ENCODE measurements around the gene HS6ST3.

Gene HS6ST3

GRCh38 chr13:96308568-96308967, 218.7 kb downstream of the HS6ST3 start:
- no peak for DNase-seq (ENCODE audit: low spot score)

GRCh38 chr13:96314974-96315373, 225.1 kb downstream of the HS6ST3 start:
- no peak for DNase-seq (ENCODE audit: low spot score)

GRCh38 chr13:96338030-96338429, 248.1 kb downstream of the HS6ST3 start:
- DNase-seq (ENCODE audit: low spot score): no peak

DNA sequence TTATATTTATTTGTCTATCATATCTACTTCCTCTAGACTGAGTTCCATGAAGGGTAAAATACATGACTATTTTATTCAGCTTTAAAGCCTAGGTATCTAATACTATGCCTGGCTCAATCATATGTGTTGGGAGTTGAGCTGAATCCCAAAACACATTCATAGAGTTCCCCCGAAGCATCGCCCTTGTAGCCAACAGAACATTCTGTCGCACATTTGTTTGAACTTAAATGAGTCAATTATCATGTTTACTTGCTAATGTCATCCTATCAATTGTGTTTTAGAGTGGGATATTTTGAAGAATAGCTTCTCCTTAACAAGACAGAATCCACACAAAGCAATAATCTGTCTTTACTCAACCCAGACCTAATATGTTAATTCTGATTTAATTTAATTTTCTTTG, 252.4 kb downstream of the HS6ST3 start:
- DNase-seq (ENCODE audit: low spot score): no peak

DNA sequence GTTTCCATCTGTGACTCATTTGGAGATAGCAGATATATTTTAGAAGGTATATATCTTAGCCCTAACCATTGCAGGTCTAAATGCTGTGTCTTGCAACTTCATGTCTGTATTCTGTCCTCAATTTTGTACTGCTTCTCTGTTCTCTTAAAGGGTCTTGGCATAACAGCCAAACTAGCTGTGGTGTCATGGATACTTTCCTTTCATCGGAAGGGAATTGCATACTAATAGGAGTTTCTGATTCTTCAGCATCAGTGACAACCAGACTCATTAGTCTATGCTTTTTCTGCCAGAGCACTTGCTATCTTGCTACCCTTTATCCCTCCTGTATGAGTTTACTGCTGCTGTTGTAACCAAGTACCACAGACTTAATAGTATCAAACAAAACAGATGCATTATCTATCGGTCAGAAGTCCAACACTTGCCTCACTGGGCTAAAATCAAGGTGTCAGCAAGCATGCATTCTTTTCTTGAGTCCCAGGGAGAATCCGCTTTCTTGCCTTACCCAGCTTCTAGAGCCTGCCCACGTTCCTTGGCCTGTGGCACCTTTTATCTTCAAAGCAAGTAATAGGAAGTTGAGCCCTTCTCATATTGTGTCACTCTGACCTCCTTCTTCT, 253.1 kb downstream of the HS6ST3 start:
- no peak for DNase-seq (ENCODE audit: low spot score)

DNA sequence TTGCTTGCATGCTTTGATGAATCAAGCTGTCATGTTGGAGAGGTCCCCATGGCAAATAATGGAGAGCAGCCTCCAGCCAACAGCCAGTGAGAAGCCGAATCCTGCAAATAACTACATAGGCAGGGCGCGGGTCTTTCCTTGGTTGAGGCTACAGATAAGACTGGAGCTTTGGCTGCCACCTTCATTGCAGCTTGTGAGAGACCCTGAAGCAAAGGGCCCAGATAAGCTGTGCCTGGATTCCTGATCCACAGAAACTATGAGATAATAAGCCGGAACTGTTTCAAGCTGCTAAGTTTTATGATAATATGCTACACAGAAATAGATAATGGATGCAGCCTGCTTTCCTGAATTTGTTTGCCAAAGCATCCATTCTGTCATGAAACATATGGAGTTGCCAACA, 257.0 kb downstream of the HS6ST3 start:
- no peak for DNase-seq (ENCODE audit: low spot score)

- DNase-seq (ENCODE audit: low spot score): no peak
Observed at GRCh38 chr13:96373597-96373996, 283.7 kb downstream of the HS6ST3 start.

DNA sequence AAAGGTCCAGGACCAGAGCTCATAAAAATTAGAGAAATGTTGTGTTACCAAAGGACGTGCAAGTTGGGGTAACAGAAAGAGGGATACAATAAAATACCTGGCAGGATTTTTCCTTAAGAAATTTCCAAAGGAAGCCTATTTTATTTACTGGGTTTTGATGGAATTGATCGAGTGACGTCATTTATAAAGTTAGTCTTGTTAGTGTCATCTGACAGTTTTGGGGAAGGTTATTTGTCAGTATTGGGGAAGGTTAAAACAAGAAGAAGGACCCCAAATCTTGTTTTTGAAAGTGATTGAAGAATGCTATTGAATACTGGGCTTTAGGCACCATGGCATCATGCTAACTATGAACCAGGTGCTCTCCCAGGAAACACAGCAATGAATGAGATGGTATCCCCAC, 287.9 kb downstream of the HS6ST3 start:
- no peak for DNase-seq (ENCODE audit: low spot score)

- no peak for DNase-seq (ENCODE audit: low spot score)
Observed at GRCh38 chr13:96379967-96380366, 290.1 kb downstream of the HS6ST3 start.

DNA sequence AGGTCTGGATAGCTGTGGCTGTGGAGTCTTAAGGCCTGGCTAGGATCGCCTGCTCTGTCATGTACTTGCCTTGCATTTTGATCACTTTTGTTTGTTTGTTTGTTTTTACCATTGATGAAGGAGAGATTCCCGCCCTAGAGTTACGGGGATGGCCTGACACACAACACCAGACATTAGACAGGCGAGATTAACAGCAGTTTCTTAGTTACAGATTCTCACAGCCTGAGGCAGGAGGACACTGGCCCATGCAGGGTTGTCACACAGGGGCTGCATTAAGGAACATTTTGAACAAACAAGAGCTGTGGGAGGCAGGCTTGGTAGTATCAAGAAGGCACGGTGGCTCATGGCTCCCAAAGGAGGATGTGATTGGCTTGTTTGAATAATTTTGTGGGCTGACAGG, 291.8 kb downstream of the HS6ST3 start:
- no peak for DNase-seq (ENCODE audit: low spot score)

- no peak for DNase-seq (ENCODE audit: low spot score)
Observed at GRCh38 chr13:96388598-96388997, 298.7 kb downstream of the HS6ST3 start.

DNA sequence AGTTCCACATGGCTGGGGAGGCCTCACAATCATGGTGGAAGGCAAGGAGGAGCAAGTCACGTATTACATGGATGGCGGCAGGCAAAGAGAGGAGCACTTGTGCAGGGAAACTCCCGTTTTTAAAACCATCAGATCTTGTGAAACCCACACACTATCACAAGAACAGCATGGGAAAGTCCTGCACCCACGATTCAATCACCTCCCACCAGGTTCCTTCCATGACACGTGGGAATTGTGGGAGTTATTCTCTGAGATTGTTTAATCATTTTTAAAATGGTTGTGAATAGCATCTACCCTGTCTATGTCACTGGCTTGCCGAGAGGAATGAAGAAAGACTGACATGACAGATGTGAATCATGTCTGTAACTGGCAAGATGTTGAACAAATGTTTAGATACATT, 301.7 kb downstream of the HS6ST3 start:
- no peak for DNase-seq (ENCODE audit: low spot score)

GRCh38 chr13:96397807-96398206, 307.9 kb downstream of the HS6ST3 start:
- no peak for DNase-seq (ENCODE audit: low spot score)

- DNase-seq (ENCODE audit: low spot score): no peak
Observed at GRCh38 chr13:96398486-96398885, 308.6 kb downstream of the HS6ST3 start.

DNA sequence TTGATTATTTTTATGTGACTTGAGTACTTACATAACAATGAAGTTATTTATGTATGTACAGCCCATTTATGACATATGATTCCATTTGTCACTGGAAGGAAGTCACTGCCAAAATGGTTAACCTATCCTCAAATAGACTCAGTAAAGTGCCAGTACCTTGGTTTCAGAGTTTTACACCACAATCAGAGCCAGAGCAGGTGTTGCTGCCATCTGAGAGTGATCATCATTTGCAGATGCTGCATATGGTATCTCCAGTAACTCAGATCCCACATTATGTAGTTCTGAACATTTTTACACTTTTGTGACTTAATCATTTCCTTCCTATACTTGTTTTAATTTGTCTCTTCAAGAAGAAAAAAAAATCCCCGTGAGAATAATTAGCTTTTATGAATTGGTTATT, 313.3 kb downstream of the HS6ST3 start:
- no peak for DNase-seq (ENCODE audit: low spot score)

DNA sequence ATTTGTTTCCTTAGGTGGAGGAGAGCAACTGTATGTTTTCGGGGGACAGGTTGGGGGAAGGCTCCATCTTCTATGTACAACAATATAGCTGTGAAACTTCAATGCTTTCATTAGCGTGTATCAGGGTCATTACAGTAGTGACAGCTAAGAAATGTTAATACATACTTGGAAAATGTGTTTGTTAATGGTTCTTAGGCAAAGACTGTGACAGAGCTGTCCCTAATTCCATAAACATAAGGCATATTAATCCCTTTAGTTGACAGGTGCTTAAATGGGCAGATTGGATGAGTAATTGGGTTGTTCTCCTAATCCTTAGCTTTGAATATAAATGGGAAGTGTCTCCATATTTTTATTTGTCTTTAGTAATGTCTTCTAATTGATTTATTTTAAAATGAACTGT, 313.7 kb downstream of the HS6ST3 start:
- DNase-seq (ENCODE audit: low spot score): no peak

- DNase-seq (ENCODE audit: low spot score): no peak
Observed at GRCh38 chr13:96415831-96416385, 326.0 kb downstream of the HS6ST3 start.

DNA sequence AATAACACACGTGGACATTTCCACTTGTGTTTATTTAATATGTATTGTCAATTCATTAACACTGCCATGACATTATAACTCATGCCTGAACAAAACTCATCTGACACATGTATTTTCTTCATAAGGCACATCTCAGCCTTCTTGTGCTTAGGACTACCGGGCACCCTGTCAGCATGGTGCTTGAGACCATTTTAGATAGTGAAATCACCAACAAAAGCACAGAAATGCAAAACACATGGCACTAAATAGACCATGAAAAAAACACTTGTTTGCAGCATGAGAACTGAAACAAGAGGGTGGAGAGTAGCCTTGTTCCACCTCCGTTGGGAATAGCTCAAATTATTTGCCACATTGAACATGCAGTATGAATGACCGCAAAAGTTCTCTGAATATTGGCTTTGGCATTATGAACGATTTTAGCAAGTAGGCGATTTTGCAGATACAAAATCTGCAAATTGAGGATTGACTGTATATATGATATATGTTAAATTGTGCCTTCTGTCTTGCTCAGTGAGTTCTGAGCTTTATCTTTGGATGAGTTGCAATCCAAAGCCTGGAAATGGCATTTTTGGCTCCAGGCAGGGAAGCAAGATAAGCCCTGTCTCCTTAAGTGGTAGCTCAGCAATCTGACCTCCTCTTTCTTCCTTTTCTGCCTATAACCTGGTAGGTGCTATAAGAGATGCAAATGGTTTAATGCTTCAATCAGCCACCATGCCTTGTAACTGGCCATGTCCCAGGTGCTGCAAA, 328.2 kb downstream of the HS6ST3 start:
- DNase-seq (ENCODE audit: low spot score): no peak

DNA sequence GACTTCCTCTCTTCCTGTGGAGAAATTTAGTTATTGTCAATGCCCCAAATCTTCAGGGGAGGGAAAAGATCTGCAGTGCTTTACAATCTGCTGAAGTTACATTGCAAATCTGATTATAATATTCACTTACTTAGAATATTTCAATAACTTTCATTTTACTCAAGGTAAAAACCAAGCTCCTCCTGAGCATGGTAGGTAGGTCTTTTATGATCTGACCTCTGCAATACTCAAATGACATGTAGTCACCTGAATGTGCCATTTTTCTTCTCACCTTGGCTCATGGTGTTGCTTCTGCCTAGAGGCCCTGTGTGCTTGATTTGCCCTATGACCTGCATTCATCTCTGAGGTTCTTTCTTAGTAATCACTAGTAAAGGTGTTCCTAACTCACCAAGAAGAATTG, 331.4 kb downstream of the HS6ST3 start:
- no peak for DNase-seq (ENCODE audit: low spot score)

DNA sequence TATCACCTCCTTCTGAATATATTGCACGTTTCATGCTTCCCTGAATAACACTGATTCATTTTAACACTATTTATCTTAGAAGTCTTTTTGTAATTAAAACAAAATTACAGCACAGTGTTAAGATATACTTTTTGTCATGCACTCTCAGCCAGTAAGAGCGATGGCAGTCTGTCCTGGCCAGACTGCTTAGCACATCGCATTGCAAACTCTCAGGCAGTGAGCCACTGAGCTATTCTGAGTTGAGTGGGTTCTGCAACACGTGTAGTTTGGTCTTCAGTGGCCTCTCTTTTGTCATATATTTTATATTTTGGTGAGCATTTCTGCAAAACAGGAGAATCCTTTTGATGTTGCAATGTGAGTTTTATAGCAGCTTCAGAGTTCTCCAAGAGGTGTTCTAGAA, 332.1 kb downstream of the HS6ST3 start:
- no peak for DNase-seq (ENCODE audit: low spot score)

- DNase-seq (ENCODE audit: low spot score): no peak
Observed at GRCh38 chr13:96426167-96426566, 336.3 kb downstream of the HS6ST3 start.

GRCh38 chr13:96428911-96429310, 339.0 kb downstream of the HS6ST3 start:
- no peak for DNase-seq (ENCODE audit: low spot score)

DNA sequence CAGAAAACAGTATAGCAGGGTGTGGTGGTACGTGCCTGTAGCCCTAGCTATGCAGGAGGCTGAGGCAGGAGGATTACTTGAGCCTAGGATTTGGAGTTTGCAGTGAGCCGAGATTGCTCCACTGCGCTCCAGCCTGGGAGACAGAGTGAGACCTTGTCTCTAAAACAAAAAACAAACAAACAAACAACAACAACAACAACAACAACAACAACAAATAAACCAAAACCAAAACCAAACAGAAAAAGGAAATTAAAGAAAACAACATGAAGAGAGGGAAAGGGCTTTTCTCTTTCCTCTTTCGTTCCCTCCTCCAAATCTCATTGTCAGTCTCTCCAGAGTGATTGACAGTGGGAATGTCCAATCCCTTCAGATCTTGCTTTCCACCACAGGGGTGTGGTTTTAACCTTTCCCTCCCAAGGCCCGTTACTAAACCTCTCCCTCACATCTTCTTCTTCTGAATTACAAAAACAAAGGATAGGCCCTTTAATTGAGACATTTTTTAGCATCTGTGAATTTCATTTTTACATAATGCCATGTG, 341.2 kb downstream of the HS6ST3 start:
- DNase-seq (ENCODE audit: low spot score): no peak
